Stimulated activated CD8-positive, alpha-beta memory T cell treated with anti-CD3 and anti-CD28 coated beads, Interleukin-12 subunit alpha, Interleukin-12 subunit beta, amount 100 ng/mL, for 24 hours (primary cell): Measurements from ENCODE around the gene SLC19A2.

Experiments used
- DNase-seq: peaks from one replicate; pipeline ENCODE4 v3.0.0-alpha.2; 2020; ENCODE audit errors: extremely low read depth

The SLC19A2 gene

DNA sequence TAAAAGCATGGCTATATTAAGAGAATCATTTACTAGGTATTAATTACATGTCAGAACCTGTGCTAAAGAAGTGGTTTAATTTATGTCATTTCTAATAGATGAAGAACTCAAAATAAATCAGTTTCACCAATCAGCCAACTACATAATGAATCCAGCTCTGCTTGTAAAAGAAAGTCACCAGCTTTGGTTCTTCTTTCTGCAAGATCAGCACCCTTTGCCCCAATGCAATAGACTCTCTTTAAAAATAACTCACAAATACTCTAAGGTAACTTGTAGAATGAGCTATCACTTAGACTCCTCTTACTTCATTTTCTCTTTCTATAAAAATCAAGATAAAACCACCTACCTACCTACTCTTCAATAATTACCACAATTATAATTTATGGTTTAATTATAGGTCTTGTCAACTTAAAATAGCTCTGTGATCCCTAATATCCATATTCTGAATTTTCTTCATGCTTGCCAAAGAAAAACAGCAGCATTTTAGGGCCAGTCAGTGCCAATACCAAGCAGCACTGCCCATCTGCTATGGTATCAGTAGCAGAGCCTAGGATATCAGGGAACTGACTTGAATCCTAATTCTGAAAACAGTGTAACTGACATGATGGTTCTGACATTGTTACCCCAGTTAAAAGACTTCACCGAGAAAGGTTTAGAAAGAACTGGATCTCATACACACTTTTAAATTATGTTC lies 11.3 kb downstream of the SLC19A2 start:
- no peak for DNase-seq

- no peak for DNase-seq
Measured at GRCh38 chr1:169473347-169473746, 12.4 kb downstream of the SLC19A2 start.

DNA sequence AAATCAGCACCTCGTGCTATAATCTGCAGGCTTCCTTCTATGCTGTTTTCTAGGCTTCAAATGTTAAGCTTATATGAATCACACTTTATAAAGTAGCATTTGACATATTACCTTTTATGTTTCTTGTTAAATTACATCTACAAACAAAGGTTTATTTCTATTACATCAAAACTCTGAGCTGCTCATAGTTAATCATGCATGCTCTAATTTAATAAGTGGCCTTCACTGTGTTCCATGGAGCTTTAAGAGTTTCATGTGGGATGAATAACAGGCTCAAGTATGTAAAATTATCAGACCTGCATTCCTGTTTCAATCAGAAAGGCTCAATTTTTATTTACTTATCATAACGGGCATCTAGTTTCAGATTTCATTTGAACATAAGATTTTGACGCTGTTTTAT lies 13.0 kb downstream of the SLC19A2 start:
- no peak for DNase-seq

DNA sequence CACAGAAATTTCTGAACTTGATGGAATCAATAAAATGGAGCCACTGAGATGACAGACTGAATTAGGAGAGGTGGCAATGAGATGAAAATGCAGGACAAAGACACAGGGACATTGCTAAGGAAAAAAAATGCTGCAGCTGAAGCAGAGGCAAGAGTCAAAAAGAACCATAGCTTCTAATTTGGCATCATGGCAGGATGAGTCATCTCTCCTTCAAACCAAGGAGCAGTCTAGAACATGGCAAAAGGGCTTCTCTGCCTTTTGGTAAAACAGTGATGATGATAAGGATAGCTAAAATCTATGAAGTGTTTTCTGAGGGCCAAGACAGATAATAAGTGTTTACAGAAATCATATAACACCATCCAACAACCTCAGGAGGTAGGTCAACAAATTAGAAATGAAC lies 16.8 kb downstream of the SLC19A2 start:
- DNase-seq, result no peak

DNA sequence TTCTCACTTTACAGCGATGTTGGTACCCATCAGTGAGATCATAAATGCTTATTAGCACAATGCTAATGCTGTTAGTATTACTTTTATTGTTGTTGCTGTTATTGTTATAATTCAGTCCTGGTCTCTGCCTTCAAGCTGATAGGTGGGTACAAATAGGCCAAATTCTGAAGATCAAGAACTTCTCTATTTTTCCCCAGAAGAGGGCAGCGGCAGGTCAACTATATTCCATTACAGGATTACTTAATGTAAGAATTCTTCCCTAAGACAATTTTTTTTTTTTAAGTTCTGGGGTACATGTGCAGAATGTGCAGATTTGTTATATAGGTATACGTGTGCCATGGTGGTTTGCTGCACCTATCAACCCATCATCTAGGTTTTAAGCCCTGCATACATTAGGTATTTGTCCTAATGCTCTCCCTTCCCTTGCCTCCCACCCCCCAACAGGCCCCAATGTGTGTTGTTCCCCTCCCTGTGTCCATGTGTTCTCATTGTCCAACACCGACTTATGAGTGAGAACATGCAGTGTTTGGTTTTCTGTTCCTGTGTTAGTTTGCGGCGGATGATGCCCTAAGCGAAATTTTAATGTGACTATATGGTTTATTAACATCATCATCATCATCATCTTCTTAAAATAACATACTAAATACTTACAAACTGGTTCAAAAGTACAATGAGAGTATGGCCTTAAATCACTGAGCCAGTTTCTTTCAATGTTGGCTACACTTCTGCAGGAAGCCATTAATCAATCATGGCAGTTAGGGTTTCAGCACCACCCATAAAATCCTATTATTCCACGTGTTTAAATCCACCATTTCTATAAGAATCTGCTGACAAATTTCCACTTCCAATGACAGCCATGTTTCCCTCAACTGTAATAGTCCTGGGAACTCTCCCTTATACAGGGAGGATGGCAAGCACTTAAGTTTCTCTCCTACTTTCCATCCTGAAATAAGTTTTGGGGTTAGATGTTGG lies 19.2 kb downstream of the SLC19A2 start:
- DNase-seq, result no peak

DNA sequence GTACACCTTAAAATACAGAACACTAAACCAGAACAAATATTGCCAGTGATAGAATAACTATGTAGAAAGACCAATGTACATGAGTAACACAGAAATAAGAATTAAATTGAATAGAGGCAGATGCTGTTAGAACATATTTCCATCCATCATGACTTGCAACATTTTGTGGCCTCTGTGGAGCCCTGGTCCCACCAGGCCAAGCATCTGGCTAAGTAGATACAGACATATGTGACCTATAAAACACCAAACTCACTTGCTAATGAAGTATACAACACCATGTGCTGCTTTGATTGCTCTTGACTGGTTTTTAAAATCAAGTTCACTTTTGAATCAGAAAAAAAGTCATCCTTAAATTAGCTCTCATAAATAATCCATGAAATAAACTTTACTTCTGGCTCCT lies 20.5 kb downstream of the SLC19A2 start:
- no peak for DNase-seq

DNA sequence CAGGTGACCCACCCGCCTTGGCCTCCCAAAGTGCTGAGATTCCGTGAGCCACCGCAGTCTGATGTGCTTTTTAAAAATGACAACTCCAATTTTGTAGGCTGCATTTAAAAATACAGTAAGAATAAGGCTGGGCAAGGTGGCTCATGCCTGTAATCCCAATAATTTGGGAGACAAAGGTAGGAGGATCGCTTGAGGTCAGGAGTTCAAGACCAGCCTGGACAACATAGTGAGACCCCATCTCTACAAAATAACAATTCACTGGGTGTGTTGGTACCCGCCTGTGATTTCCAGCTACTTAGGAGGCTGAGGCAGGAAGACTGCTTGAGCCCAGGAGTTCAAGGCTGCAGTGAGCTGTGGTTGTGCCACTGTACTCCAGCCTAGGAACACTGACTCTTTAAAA lies 23.4 kb downstream of the SLC19A2 start:
- DNase-seq, result no peak

GRCh38 chr1:169461390-169462000 lies 24.2 kb downstream of the SLC19A2 start:
- no peak for DNase-seq

DNA sequence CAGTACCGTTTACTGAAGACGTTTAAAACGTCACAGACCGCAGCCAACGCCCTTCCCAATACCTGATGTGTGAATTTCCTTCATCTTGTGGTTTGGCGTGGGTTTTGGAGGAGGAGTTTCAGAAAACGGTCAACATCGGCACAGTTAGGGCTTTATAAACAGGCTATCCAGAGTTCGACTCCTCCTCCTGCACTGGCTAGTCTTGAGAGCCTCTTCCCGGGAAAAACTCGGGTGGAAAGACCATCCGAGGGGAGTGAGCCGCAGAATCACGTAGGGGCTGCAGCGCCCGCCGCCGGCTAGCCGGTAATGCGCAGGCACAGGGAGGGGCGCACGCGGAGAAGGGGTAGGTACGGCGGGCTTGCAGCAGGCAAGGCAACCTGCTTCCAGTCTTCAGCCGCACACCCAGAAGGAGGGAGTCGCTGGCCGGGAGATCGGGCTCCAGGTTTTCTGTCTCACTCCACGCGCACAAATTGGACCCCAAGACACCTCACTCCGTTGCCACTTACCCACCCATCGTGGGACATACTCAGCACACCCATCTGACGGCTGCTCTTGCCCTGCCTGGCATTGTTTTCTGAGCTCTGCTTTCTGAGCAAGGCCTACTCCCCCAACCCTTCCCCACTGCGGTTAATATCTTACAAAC lies 25.4 kb downstream of the SLC19A2 start:
- no peak for DNase-seq

DNA sequence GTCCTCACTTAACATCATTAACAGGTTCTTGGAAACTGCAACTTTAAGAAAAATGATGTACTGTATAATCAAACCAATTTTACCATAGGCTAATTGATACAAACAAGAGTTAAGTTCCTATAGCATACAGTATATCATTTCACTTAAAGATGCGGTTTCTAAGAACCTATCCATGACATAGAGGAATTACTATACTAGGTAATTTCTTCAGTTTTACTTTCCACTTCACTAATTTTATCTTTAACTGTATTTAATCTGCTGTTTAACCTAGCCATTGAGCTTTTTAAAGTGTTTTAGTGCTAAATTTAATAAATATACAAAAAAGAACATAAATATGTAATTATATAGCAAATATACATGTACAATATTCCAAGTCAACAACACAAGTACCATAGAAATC lies 28.3 kb downstream of the SLC19A2 start:
- no peak for DNase-seq

DNA sequence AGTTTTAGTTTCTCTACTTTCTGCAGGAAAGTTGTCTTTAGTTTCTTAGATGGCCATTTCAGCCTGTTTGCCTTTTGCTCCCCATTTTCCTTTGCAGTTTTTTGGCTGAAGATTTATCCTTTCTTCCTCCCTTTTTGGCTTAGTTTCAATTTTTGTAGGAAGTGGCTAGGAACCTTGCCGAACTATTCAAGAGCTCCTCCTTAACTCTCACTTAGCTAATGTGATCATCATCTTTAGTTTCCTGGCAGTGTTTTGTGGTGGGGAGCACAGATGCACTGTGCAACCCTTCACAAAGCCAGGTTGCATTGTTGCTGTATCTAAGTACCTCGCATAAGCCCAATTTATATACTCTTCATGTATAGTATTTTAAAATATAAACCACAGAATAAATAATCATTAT lies 29.7 kb downstream of the SLC19A2 start:
- DNase-seq, result no peak

- DNase-seq, result no peak
Measured at GRCh38 chr1:169452921-169453320, 32.8 kb downstream of the SLC19A2 start.

GRCh38 chr1:169451218-169451824 lies 34.4 kb downstream of the SLC19A2 start:
- DNase-seq, result no peak

DNA sequence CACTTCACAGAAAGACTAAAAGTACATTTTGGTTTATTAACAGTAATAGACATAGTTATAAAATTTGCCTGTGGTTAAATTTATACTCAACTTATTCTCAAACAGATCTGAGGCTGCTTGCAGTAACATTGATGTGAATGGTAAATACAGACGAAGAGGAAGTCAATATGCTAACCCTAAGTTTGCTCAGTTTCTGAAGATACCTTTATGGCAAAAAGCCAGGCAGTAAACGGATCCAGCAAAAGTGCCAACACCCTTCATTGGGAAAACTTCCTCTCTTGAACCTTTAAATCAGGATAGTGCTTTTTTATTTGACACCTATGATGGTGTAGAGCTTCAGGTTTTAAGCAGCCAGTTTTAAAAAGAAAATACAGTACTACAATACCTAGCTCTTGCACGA lies 41.8 kb downstream of the SLC19A2 start:
- no peak for DNase-seq

GRCh38 chr1:169427081-169427641 lies 58.6 kb downstream of the SLC19A2 start, which contains the start of gene CCDC181:
CCDC181 (minus strand) TSS chr1:169427474; CDS start chr1:169424927, 2,547 bp downstream.
- DNase-seq, result peak; percentile 26

DNA sequence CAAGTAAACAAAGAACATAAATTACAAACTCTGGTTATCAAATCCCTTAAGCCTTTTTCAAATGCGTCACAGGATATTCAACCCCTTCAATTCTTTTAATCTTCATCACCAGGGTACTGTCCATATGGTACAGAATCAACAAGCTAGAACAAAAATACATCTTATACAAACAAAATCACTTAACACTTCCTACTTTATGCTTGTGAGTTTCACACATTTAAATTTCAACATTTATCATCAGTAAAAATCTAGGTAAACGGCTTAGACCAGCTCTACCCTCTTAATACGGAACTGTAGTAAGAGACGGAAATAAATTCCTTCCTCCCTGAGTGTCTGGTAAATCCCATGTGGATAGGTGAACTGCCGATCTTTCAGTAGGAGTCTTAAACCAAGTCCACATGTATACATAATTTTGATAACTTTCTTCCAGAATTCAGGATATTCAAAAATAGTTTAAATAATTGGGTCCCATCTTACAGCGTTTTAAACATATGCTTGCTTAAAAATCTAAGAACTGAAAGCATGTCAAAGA lies 59.5 kb downstream of the SLC19A2 start:
- DNase-seq, result no peak

GRCh38 chr1:169421309-169421708 lies 64.4 kb downstream of the SLC19A2 start:
- no peak for DNase-seq

DNA sequence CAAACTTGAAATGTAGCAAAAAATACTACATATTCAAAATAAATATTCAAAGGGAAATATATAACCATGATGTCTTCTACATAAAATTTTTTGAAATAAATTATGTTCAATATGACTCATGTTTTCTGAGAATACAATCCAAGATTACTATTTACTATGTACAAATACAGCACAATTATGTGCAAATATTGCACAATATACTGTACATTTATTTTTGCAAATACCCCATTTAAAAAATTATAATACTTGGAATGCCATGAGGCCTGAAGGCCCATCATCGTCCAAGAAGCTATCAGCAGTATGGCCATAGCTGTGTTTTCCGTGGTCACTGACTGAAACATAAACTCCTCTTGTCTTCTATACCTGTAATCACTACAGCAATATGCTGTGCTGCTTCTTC lies 70.8 kb downstream of the SLC19A2 start:
- no peak for DNase-seq
